HepG2 (cell line): ENCODE data around the gene AGPAT2. TPM values are rescaled to one million over a fixed set of nuclear protein-coding genes. Genes with fewer than 3 reads are reported as not detected.

Source experiments
- ATF5 ChIP-seq: sonication (generic); formaldehyde crosslinking; IDR thresholded peaks from 2 replicates; pipeline ENCODE4 v1.4.0; 2020; ENCODE audit warnings: mild to moderate bottlenecking, low read depth, missing genetic modification reagents
- CBFB ChIP-seq: sonication (generic); formaldehyde crosslinking; IDR thresholded peaks from 2 replicates; pipeline ENCODE4 v1.4.0; 2020; ENCODE audit warnings: missing genetic modification reagents
- GZF1 ChIP-seq: sonication (generic); formaldehyde crosslinking; IDR thresholded peaks from 2 replicates; pipeline ENCODE4 v1.5.1; 2020; ENCODE audit warnings: mild to moderate bottlenecking, missing genetic modification reagents
- KDM5B ChIP-seq: sonication (generic); formaldehyde crosslinking; IDR thresholded peaks from 2 replicates; pipeline ENCODE4 v1.4.0; 2020; ENCODE audit warnings: missing genetic modification reagents, mild to moderate bottlenecking, borderline replicate concordance
- MATR3 ChIP-seq: sonication (generic); formaldehyde crosslinking; IDR thresholded peaks from 2 replicates; pipeline ENCODE4 v1.4.0; 2020; ENCODE audit warnings: missing genetic modification reagents
- MIXL1 ChIP-seq: IDR thresholded peaks from 2 replicates; pipeline ENCODE4 v1.6.1; 2016
- MZF1 ChIP-seq: sonication (generic); formaldehyde crosslinking; IDR thresholded peaks from 2 replicates; pipeline ENCODE4 v1.8.1; 2023; ENCODE audit warnings: mild to moderate bottlenecking, missing genetic modification reagents, borderline replicate concordance
- NFE2L1 ChIP-seq: sonication (generic); formaldehyde crosslinking; IDR thresholded peaks from 2 replicates; pipeline ENCODE4 v1.4.0; 2020; ENCODE audit warnings: missing genetic modification reagents, mild to moderate bottlenecking, borderline replicate concordance
- NFRKB ChIP-seq: fragments of 450-650 bp; IDR thresholded peaks from 2 replicates; pipeline ENCODE4 v1.6.1; 2017
- POLR2G ChIP-seq: fragments of 200-400 bp; formaldehyde crosslinking; IDR thresholded peaks from 2 replicates; pipeline ENCODE4 v1.6.1; 2018; ENCODE audit warnings: mild to moderate bottlenecking, low read depth, low read length, moderate library complexity
- SATB2 ChIP-seq: sonication (generic); formaldehyde crosslinking; IDR thresholded peaks from 2 replicates; pipeline ENCODE4 v1.5.0; 2020; ENCODE audit warnings: missing genetic modification reagents
- SKIL ChIP-seq: sonication (generic); formaldehyde crosslinking; IDR thresholded peaks from 2 replicates; pipeline ENCODE4 v1.8.0; 2022; ENCODE audit warnings: missing genetic modification reagents, mild to moderate bottlenecking, moderate library complexity, borderline replicate concordance
- ZBTB7B ChIP-seq: sonication (generic); formaldehyde crosslinking; IDR thresholded peaks from 2 replicates; pipeline ENCODE4 v1.4.0; 2020; ENCODE audit warnings: missing genetic modification reagents
- ZKSCAN8 ChIP-seq: IDR thresholded peaks from 2 replicates; pipeline ENCODE4 v1.6.1; 2016; ENCODE audit warnings: borderline replicate concordance, missing genetic modification reagents, missing compliant biosample characterization
- ZNF160 ChIP-seq: sonication (generic); formaldehyde crosslinking; IDR thresholded peaks from 2 replicates; pipeline ENCODE4 v1.8.0; 2022; ENCODE audit warnings: mild to moderate bottlenecking, inconsistent platforms, missing genetic modification reagents
- ZNF317 ChIP-seq: sonication (generic); formaldehyde crosslinking; IDR thresholded peaks from 2 replicates; pipeline ENCODE4 v1.5.0; 2020; ENCODE audit warnings: mild to moderate bottlenecking, missing genetic modification reagents
- ZNF660 ChIP-seq: sonication (generic); formaldehyde crosslinking; IDR thresholded peaks from 2 replicates; pipeline ENCODE4 v1.5.1; 2020; ENCODE audit warnings: mild to moderate bottlenecking, low read depth, missing genetic modification reagents, borderline replicate concordance
- ZNF768 ChIP-seq: sonication (generic); formaldehyde crosslinking; IDR thresholded peaks from 2 replicates; pipeline ENCODE4 v1.4.0; 2020; ENCODE audit warnings: missing genetic modification reagents
- ZNF777 ChIP-seq: sonication (generic); formaldehyde crosslinking; IDR thresholded peaks from 2 replicates; pipeline ENCODE4 v1.4.0; 2020; ENCODE audit warnings: missing genetic modification reagents
- polyA plus RNA-seq, 8 experiments: library from polyadenylated mRNA; depleted of rRNA in 3 of 8; stranded (reverse) in 7 of 8; unstranded in 1 of 8; fragments of >200 nt; fragmentation: Illumina TruSeq in 4 of 8; extraction: Trizol in 4 of 8; gene quantifications; 2 replicates each; pipeline versions ENCODE4 v1.2.1 to v1.2.3, GENCODE V29; 2011 to 2016; ENCODE audit warnings: low read depth in 4 of 8, missing spikeins in 1 of 8, mixed read lengths in 1 of 8; ENCODE audit not compliant: insufficient read depth in 1 of 8
- total RNA-seq, 5 experiments: library from RNA; depleted of rRNA; stranded (reverse); fragments of >200 nt; fragmentation: Illumina TruSeq; extraction: Trizol; gene quantifications; 2 replicates each; pipeline ENCODE4 v1.2.3, GENCODE V29; 2016; ENCODE audit warnings: low read depth in 1 of 5
- TF ChIP-seq, protein P1 (sequence below): sonication (generic); formaldehyde crosslinking; IDR thresholded peaks from 2 replicates; pipeline ENCODE4 v1.5.1; 2020; ENCODE audit warnings: mild to moderate bottlenecking, moderate library complexity, missing genetic modification reagents
- TF ChIP-seq, protein P2 (sequence below): sonication (generic); formaldehyde crosslinking; IDR thresholded peaks from 2 replicates; pipeline ENCODE4 v1.9.0; 2021; ENCODE audit warnings: missing genetic modification reagents, borderline replicate concordance
- TF ChIP-seq, protein P3 (sequence below): sonication (generic); formaldehyde crosslinking; conservative IDR thresholded peaks from 2 replicates; pipeline ENCODE4 v1.8.0; 2022; ENCODE audit warnings: missing genetic modification reagents

The AGPAT2 gene
- total and polyA plus RNA-seq, 2 of the 13 experiments (the other 11 are each of a cell fraction or from before 2014, with no cell fraction given): 3.9 to 25.8 TPM

GRCh38 chr9:136697146-136697820 is 10.0 kb upstream of the AGPAT2 start (continued):
- TF ChIP-seq, protein P1, sequence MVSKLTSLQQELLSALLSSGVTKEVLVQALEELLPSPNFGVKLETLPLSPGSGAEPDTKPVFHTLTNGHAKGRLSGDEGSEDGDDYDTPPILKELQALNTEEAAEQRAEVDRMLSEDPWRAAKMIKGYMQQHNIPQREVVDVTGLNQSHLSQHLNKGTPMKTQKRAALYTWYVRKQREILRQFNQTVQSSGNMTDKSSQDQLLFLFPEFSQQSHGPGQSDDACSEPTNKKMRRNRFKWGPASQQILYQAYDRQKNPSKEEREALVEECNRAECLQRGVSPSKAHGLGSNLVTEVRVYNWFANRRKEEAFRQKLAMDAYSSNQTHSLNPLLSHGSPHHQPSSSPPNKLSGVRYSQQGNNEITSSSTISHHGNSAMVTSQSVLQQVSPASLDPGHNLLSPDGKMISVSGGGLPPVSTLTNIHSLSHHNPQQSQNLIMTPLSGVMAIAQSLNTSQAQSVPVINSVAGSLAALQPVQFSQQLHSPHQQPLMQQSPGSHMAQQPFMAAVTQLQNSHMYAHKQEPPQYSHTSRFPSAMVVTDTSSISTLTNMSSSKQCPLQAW (CRISPR knock-in tag): peak; percentile 59; the same call in 1 of the 2 replicates
- TF ChIP-seq, protein P2, sequence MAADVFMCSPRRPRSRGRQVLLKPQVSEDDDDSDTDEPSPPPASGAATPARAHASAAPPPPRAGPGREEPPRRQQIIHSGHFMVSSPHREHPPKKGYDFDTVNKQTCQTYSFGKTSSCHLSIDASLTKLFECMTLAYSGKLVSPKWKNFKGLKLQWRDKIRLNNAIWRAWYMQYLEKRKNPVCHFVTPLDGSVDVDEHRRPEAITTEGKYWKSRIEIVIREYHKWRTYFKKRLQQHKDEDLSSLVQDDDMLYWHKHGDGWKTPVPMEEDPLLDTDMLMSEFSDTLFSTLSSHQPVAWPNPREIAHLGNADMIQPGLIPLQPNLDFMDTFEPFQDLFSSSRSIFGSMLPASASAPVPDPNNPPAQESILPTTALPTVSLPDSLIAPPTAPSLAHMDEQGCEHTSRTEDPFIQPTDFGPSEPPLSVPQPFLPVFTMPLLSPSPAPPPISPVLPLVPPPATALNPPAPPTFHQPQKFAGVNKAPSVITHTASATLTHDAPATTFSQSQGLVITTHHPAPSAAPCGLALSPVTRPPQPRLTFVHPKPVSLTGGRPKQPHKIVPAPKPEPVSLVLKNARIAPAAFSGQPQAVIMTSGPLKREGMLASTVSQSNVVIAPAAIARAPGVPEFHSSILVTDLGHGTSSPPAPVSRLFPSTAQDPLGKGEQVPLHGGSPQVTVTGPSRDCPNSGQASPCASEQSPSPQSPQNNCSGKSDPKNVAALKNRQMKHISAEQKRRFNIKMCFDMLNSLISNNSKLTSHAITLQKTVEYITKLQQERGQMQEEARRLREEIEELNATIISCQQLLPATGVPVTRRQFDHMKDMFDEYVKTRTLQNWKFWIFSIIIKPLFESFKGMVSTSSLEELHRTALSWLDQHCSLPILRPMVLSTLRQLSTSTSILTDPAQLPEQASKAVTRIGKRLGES (CRISPR knock-in tag): no peak
- TF ChIP-seq MIXL1 (CRISPR knock-in tag): no peak
- TF ChIP-seq SATB2 (CRISPR knock-in tag): no peak
- no peak for TF ChIP-seq ZNF660 (CRISPR knock-in tag)
- TF ChIP-seq ZNF160 (CRISPR knock-in tag): no peak
- no peak for TF ChIP-seq NFE2L1 (CRISPR knock-in tag)
- TF ChIP-seq, protein P3, sequence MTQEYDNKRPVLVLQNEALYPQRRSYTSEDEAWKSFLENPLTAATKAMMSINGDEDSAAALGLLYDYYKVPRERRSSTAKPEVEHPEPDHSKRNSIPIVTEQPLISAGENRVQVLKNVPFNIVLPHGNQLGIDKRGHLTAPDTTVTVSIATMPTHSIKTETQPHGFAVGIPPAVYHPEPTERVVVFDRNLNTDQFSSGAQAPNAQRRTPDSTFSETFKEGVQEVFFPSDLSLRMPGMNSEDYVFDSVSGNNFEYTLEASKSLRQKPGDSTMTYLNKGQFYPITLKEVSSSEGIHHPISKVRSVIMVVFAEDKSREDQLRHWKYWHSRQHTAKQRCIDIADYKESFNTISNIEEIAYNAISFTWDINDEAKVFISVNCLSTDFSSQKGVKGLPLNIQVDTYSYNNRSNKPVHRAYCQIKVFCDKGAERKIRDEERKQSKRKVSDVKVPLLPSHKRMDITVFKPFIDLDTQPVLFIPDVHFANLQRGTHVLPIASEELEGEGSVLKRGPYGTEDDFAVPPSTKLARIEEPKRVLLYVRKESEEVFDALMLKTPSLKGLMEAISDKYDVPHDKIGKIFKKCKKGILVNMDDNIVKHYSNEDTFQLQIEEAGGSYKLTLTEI (CRISPR knock-in tag): no peak
- TF ChIP-seq SKIL (CRISPR knock-in tag): peak; percentile 87
- TF ChIP-seq GZF1 (CRISPR knock-in tag): peak; percentile 75
- TF ChIP-seq ZBTB7B: peak; percentile 89
- no peak for TF ChIP-seq MZF1 (CRISPR knock-in tag)
- TF ChIP-seq ZKSCAN8 (CRISPR knock-in tag): no peak
- no peak for TF ChIP-seq ZNF317 (CRISPR knock-in tag)
- TF ChIP-seq POLR2G: no peak
- TF ChIP-seq CBFB: no peak
- TF ChIP-seq KDM5B (CRISPR knock-in tag): peak; percentile 69; the same call in 1 of the 2 replicates
- no peak for TF ChIP-seq ZNF768
- no peak for TF ChIP-seq NFRKB
- no peak for TF ChIP-seq ATF5
- no peak for TF ChIP-seq ZNF777
- no peak for TF ChIP-seq MATR3 (CRISPR knock-in tag)
